Mesendoderm (in vitro differentiated cells): ENCODE data around the gene CACTIN. TPM values are rescaled to one million over a fixed set of nuclear protein-coding genes. Genes with fewer than 3 reads are reported as not detected.

Experiments used
- DNase-seq: peaks from one replicate; pipeline ENCODE4 v3.0.0; 2013
- H2AK5ac ChIP-seq: 2 replicates; pipeline ENCODE4 v1.6.1; 2013; ENCODE audit warnings: low read length, inconsistent platforms
- H2BK120ac ChIP-seq: 2 replicates; pipeline ENCODE4 v1.6.1; 2013; ENCODE audit warnings: low read depth, mild to moderate bottlenecking, low read length, moderate library complexity, mixed read lengths
- H2BK15ac ChIP-seq: replicated peaks from 2 replicates; pipeline ENCODE4 v1.6.1; 2013; ENCODE audit warnings: low read depth, mild to moderate bottlenecking, moderate library complexity
- H2BK5ac ChIP-seq: 2 replicates; pipeline ENCODE4 v1.6.1; 2013; ENCODE audit warnings: low read length, inconsistent platforms
- H3K18ac ChIP-seq: 2 replicates; pipeline ENCODE4 v1.6.1; 2013; ENCODE audit warnings: mild to moderate bottlenecking, low read length, mixed read lengths
- H3K23ac ChIP-seq: one replicate; pipeline ENCODE4 v1.6.1; 2013; ENCODE audit warnings: low read length
- H3K27ac ChIP-seq: 2 replicates; pipeline ENCODE4 v1.5.1; 2013; ENCODE audit warnings: low read depth, mild to moderate bottlenecking, inconsistent platforms, low read length, moderate library complexity
- H3K27me3 ChIP-seq: 2 replicates; pipeline ENCODE4 v1.6.1; 2013; ENCODE audit warnings: low read length, control low read depth, mild to moderate bottlenecking, inconsistent platforms; ENCODE audit not compliant: insufficient read depth, poor library complexity
- H3K36me3 ChIP-seq: 2 replicates; pipeline ENCODE4 v1.6.1; 2013; ENCODE audit warnings: low read length, inconsistent platforms; ENCODE audit not compliant: control insufficient read depth, insufficient read depth
- H3K4ac ChIP-seq: one replicate; pipeline ENCODE4 v1.6.1; 2013; ENCODE audit warnings: low read depth, mild to moderate bottlenecking, low read length, moderate library complexity
- H3K4me1 ChIP-seq: 2 replicates; pipeline ENCODE4 v1.6.1; 2013; ENCODE audit warnings: low read depth, low read length, inconsistent platforms; ENCODE audit not compliant: control insufficient read depth
- H3K4me2 ChIP-seq: 2 replicates; pipeline ENCODE4 v1.6.1; 2013; ENCODE audit warnings: low read length
- H3K4me3 ChIP-seq: 2 replicates; pipeline ENCODE4 v1.5.1; 2013; ENCODE audit warnings: mild to moderate bottlenecking, low read length
- H3K56ac ChIP-seq: one replicate; pipeline ENCODE4 v1.6.1; 2013; ENCODE audit warnings: low read length
- H3K79me1 ChIP-seq: 2 replicates; pipeline ENCODE4 v1.6.1; 2013; ENCODE audit warnings: low read length, inconsistent platforms
- H3K79me2 ChIP-seq: 2 replicates; pipeline ENCODE4 v1.6.1; 2013; ENCODE audit warnings: mild to moderate bottlenecking, low read length; ENCODE audit not compliant: control insufficient read depth, insufficient read depth
- H3K9ac ChIP-seq: 2 replicates; pipeline ENCODE4 v1.6.1; 2013; ENCODE audit warnings: low read length, inconsistent platforms
- H4K5ac ChIP-seq: one replicate; pipeline ENCODE4 v1.6.1; 2013; ENCODE audit warnings: low read length
- H4K8ac ChIP-seq: one replicate; pipeline ENCODE4 v1.6.1; 2013; ENCODE audit warnings: low read depth, mild to moderate bottlenecking, control low read depth, low read length, moderate library complexity
- WGBS: extraction: QIAGEN DNeasy Blood & Tissue Kit; methylation state at CpG from one replicate; pipeline ENCODE4 v1.1.7; 2013; ENCODE audit warnings: low lambda C conversion rate, missing lambda C conversion rate; ENCODE audit not compliant: insufficient coverage; ENCODE audit errors: extremely low coverage; 5-methylcytosine and 5-hydroxymethylcytosine counted together
- polyA plus RNA-seq, 2 experiments: library from polyadenylated mRNA; stranded (reverse); fragments of 200-250 nt; gene quantifications; one replicate each; pipeline ENCODE4 v1.2.3, GENCODE V29; 2013

The CACTIN gene
- 25.7 TPM for polyA plus RNA-seq (2013, experiment 1 of 2)
- 28.3 TPM for polyA plus RNA-seq (2013, experiment 2 of 2)

GRCh38 chr19:3626473-3627350 lies at the start of gene CACTIN:
CACTIN (minus strand) TSS chr19:3626790; CDS start chr19:3626762, 28 bp downstream.
- Histone ChIP-seq H3K9ac (peak within 1 kb of the TSS; percentile 83), H2BK5ac (peak within 1 kb of the TSS; percentile 66), H3K4me3 (peak within 1 kb of the TSS; percentile 96), H3K36me3 (no peaks in the 10 kb centered on the region), H2AK5ac (no peak within 1 kb of the TSS), H4K5ac (no peak within 1 kb of the TSS), H2BK15ac (no peak within 1 kb of the TSS), H3K4me2 (peak within 1 kb of the TSS; percentile 99), H4K8ac (peak within 1 kb of the TSS; percentile 93), H3K56ac (peak within 1 kb of the TSS; percentile 99), H3K79me2 (peaks cover 22% of the 10 kb centered on the region), H3K79me1 (peaks cover 11% of the 10 kb centered on the region), H3K18ac (no peak within 1 kb of the TSS), H3K27me3 (no peaks in the 10 kb centered on the region), H3K27ac (peak within 1 kb of the TSS; percentile 81), H3K4me1 (peaks cover 2% of the 10 kb centered on the region), H3K4ac (no peak within 1 kb of the TSS), H2BK120ac (no peak within 1 kb of the TSS), H3K23ac (no peak within 1 kb of the TSS)
- peak; percentile 99 for DNase-seq
- WGBS = no CpG with 5 or more reads among the region's 80 CpGs

DNA sequence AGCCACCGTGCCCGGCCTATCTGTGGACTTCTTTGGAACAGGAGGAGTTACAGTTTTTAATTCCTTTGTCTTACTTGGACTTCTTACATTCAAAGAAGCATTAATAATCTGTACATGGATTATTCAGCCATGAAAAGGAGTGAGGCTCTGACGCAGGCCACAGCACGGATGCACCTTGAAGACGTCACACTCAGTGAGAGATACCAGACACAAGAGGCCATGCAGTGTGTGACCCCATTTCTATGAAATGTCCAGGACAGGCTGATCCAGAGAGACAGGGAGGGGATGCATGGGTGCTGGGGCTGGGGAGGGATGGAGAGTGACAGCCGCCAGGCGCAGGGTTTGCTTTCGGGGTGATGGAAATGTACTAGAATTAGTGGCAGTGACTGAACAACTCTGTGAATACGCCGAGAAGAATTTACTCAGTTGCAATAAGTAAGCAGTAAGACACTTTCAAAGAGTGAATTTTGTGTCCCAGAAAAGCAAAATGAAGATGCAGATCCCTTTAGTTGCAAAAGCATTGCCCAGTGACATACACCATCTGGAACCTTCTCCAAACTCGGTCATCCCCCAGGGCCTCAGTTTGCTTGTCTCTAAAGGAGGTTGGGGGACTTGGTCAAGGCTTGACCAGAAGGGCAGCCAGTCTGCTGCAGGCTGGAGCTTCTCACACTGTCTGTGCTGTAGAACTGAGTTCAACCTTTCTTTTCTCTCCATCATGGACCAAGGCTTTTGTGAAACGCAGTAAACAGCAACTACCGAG lies 48.4 kb upstream of the CACTIN start:
- Histone ChIP-seq H2BK15ac (no peak overlapping the region), H3K36me3 (no peaks in the 10 kb centered on the region), H3K27ac (no peak overlapping the region), H3K18ac (no peak overlapping the region), H3K9ac (no peak overlapping the region), H3K4me3 (no peak overlapping the region), H3K27me3 (no peaks in the 10 kb centered on the region), H3K4me1 (peaks cover 2% of the 10 kb centered on the region), H3K23ac (no peak overlapping the region), H4K8ac (no peak overlapping the region), H2AK5ac (no peak overlapping the region), H3K79me1 (peaks cover 8% of the 10 kb centered on the region), H2BK120ac (no peak overlapping the region), H3K4me2 (no peak overlapping the region), H4K5ac (no peak overlapping the region), H2BK5ac (no peak overlapping the region), H3K4ac (no peak overlapping the region), H3K56ac (no peak overlapping the region), H3K79me2 (peaks cover 1% of the 10 kb centered on the region)
- no CpG with 5 or more reads among the region's 13 CpGs for WGBS
- DNase-seq = no peak

- peaks cover 2% of the 10 kb centered on the region for H3K4me1 ChIP-seq
- peaks cover 6% of the 10 kb centered on the region for H3K79me1 ChIP-seq
- no peak overlapping the region for H3K56ac ChIP-seq
- no peaks in the 10 kb centered on the region for H3K27me3 ChIP-seq
- no peak overlapping the region for H3K4me2 ChIP-seq
- H3K36me3 ChIP-seq = no peaks in the 10 kb centered on the region
- H4K5ac ChIP-seq = no peak overlapping the region
- H3K4me3 ChIP-seq = no peak overlapping the region
- H2BK120ac ChIP-seq = no peak overlapping the region
- no peak overlapping the region for H3K4ac ChIP-seq
- WGBS = no CpG with 5 or more reads among the region's 34 CpGs
- no peak overlapping the region for H3K9ac ChIP-seq
- H3K27ac ChIP-seq = no peak overlapping the region
- DNase-seq = no peak
- no peak overlapping the region for H4K8ac ChIP-seq
- no peak overlapping the region for H2BK15ac ChIP-seq
- H2BK5ac ChIP-seq = no peak overlapping the region
- peaks cover 1% of the 10 kb centered on the region for H3K79me2 ChIP-seq
- no peak overlapping the region for H3K18ac ChIP-seq
- no peak overlapping the region for H2AK5ac ChIP-seq
- H3K23ac ChIP-seq = no peak overlapping the region
Observed at GRCh38 chr19:3673506-3674439, 47.2 kb upstream of the CACTIN start.

- Histone ChIP-seq H2BK15ac (no peak overlapping the region), H3K79me2 (peaks cover 1% of the 10 kb centered on the region), H3K23ac (no peak overlapping the region), H3K4ac (no peak overlapping the region), H4K5ac (no peak overlapping the region), H3K27me3 (no peaks in the 10 kb centered on the region), H3K4me1 (peaks cover 2% of the 10 kb centered on the region), H3K36me3 (no peaks in the 10 kb centered on the region), H3K4me2 (no peak overlapping the region), H3K79me1 (peaks cover 6% of the 10 kb centered on the region), H2BK120ac (no peak overlapping the region), H4K8ac (no peak overlapping the region), H3K18ac (no peak overlapping the region), H3K4me3 (no peak overlapping the region), H3K9ac (no peak overlapping the region), H3K27ac (no peak overlapping the region), H2BK5ac (no peak overlapping the region), H2AK5ac (no peak overlapping the region), H3K56ac (no peak overlapping the region)
- DNase-seq = peak; percentile 33
- no CpG with 5 or more reads among the region's 13 CpGs for WGBS
Observed at GRCh38 chr19:3672993-3673392, 46.4 kb upstream of the CACTIN start.

- H3K18ac ChIP-seq = no peak overlapping the region
- H4K5ac ChIP-seq = no peak overlapping the region
- no peaks in the 10 kb centered on the region for H3K36me3 ChIP-seq
- H2BK5ac ChIP-seq = no peak overlapping the region
- no peak overlapping the region for H3K23ac ChIP-seq
- H4K8ac ChIP-seq = no peak overlapping the region
- H3K27ac ChIP-seq = no peak overlapping the region
- H3K4ac ChIP-seq = no peak overlapping the region
- no peak overlapping the region for H3K56ac ChIP-seq
- H3K27me3 ChIP-seq = no peaks in the 10 kb centered on the region
- H3K4me2 ChIP-seq = no peak overlapping the region
- no peak overlapping the region for H2BK120ac ChIP-seq
- peaks cover 2% of the 10 kb centered on the region for H3K4me1 ChIP-seq
- no peak overlapping the region for H2BK15ac ChIP-seq
- H2AK5ac ChIP-seq = no peak overlapping the region
- DNase-seq = no peak
- peaks cover 1% of the 10 kb centered on the region for H3K79me2 ChIP-seq
- H3K4me3 ChIP-seq = no peak overlapping the region
- peaks cover 6% of the 10 kb centered on the region for H3K79me1 ChIP-seq
- H3K9ac ChIP-seq = no peak overlapping the region
- WGBS = no CpG with 5 or more reads among the region's 8 CpGs
Observed at GRCh38 chr19:3672575-3672948, 46.0 kb upstream of the CACTIN start.
